ENCODE measurements around the gene ACR. TPM values are rescaled to one million over a fixed set of nuclear protein-coding genes. Genes with fewer than 3 reads are reported as not detected.

ACR gene
- total RNA-seq, 3 donors from 2014 or later, result 0.41 to 1.4 (median 0.43) TPM

DNA sequence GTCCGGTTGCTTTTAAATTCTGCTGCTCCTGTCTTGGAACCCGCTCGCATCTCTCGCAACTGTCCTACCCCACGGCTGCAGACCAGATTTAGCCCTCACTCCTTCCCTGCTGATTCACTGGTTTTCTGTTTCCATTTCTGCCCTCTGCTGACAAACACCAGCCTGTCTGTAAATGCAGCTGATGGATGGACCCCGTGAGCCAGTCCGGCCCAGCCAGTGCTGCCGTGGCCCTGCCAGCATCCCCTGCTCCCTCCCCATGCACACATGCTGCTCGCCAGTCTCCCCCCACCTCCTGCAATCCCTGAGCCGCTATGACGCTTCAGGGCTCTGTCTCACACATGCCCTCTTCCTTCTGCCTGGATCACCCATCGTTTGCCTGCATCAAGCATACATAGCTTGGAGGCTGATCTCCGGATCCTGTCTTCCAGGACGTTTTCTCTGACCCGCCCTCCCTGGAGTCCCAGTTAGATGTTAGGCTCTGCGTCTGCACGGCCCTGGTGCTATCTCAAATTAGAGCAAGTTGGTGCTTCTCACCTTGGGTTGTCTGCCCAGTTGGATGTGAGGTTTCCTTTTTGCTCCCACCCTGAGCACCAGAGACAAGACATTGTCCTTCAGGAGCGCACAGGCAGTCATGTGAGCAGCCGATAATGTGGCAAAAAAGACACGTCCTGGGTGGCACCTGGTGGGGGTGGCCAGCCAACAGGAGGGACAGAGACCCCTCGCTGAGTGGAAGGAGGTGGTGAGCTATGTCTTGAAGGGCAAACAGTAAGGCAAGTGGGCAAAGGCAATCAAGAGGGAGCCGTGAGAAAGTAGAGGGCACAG is 4.3 kb upstream of the ACR start:
- TF ChIP-seq, protein P1, sequence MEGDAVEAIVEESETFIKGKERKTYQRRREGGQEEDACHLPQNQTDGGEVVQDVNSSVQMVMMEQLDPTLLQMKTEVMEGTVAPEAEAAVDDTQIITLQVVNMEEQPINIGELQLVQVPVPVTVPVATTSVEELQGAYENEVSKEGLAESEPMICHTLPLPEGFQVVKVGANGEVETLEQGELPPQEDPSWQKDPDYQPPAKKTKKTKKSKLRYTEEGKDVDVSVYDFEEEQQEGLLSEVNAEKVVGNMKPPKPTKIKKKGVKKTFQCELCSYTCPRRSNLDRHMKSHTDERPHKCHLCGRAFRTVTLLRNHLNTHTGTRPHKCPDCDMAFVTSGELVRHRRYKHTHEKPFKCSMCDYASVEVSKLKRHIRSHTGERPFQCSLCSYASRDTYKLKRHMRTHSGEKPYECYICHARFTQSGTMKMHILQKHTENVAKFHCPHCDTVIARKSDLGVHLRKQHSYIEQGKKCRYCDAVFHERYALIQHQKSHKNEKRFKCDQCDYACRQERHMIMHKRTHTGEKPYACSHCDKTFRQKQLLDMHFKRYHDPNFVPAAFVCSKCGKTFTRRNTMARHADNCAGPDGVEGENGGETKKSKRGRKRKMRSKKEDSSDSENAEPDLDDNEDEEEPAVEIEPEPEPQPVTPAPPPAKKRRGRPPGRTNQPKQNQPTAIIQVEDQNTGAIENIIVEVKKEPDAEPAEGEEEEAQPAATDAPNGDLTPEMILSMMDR (IDR thresholded peaks at IDR 0.05), result no peak
- Histone ChIP-seq H3K9me3 (no peaks in the 10 kb centered on the region), H3K36me3 (ENCODE audit: low read depth) (no peaks in the 10 kb centered on the region), H3K4me1 (ENCODE audit: low read depth) (no peaks in the 10 kb centered on the region), H3K4me3 (no peak overlapping the region)
- intact Hi-C loops (cut with DNase I, micrococcal nuclease), result no loop called here
- no peak for ATAC-seq
- DNase-seq, result peak in 2 of 3 donors; percentile 10 to 17

DNA sequence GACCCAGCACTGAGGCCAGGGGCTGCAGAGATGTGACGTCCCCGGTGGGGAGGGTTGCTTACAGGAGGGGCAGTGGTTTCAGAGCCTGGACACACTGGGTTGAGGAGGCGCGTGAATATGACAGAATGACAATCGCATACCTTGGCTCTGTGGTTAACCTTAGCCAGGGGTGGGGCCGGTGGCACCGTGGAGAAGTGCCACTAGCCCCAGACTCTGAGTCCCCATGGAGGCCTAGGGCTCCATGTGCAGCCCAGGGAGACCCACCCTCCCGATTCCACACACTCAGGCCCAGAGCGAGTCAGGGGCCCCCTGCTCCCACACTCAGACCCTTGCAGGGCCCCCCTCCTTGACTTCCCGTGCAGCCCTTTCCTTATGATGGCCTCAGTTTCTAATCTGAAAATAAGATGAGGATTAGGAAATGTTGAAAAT is 3.6 kb upstream of the ACR start:
- ATAC-seq (no peak), DNase-seq (peak in 1 of 3 donors; percentile 6)
- Histone ChIP-seq H3K9me3 (no peaks in the 10 kb centered on the region), H3K4me3 (no peak overlapping the region), H3K4me1 (ENCODE audit: low read depth) (no peaks in the 10 kb centered on the region), H3K36me3 (ENCODE audit: low read depth) (no peaks in the 10 kb centered on the region)
- intact Hi-C loops (cut with DNase I, micrococcal nuclease), result no loop called here
- TF ChIP-seq, protein P1 (IDR thresholded peaks at IDR 0.05), result no peak

DNA sequence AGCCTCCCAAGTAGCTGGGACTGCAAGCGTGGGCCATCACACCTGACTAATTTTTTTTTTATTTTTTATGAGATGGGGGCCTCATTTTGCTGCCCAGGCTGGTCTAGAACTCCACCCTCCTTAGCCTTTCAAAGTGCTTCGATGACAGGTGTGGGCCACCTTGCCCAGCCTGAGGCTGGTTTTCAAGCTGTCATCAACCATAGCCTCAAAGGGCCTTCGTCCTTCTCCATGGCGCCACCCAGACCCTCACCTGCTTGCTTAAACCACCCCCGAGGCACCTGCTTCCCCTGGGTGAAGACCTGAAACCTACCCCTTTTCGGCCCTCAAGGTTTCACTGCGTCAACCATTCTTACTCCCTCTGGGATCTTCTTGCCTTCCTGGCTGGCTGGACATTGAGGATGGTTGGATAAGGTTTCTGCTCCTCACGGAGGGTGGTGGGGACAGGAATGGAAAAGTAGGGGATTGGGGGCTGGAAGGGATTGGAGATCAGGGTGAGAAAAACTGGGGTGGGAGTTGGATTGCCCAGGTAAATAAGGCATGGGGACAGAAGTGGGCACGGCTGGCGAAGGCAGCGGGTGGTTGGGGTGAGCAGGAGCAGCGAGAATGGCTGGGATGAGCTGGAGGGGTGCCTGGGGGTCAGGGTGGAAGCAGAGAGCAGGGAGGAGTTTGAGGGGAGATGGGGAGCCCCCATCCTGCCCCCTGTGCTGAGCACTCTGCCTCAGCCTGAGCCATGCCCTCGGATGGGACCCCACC is 2.8 kb upstream of the ACR start:
- DNase-seq (peak in 1 of 3 donors; percentile 3), ATAC-seq (no peak)
- Histone ChIP-seq H3K4me3 (no peak overlapping the region), H3K9me3 (no peaks in the 10 kb centered on the region), H3K4me1 (ENCODE audit: low read depth) (no peaks in the 10 kb centered on the region), H3K36me3 (ENCODE audit: low read depth) (no peaks in the 10 kb centered on the region)
- intact Hi-C loops (cut with DNase I, micrococcal nuclease), result no loop called here
- TF ChIP-seq, protein P1 (IDR thresholded peaks at IDR 0.05), result no peak

DNA sequence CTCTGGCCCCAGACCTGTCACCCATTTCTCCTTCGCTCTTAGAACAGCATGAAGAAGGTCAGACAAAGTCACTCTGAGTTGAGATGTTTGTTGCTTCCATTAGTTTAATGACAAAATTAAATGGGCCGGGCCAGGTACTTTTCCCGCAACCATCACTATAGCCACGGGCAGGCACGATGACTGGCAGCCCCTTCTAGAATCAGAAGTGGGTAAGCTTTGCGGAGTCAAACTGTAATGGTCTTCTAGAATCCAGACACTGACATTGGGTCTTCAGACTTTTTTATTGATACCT is 2.3 kb upstream of the ACR start:
- Histone ChIP-seq H3K4me3 (no peak overlapping the region), H3K36me3 (ENCODE audit: low read depth) (no peaks in the 10 kb centered on the region), H3K4me1 (ENCODE audit: low read depth) (no peaks in the 10 kb centered on the region), H3K9me3 (no peaks in the 10 kb centered on the region)
- intact Hi-C loops (cut with DNase I, micrococcal nuclease), result no loop called here
- ATAC-seq (no peak), DNase-seq (no peak)
- TF ChIP-seq, protein P1 (IDR thresholded peaks at IDR 0.05), result no peak

DNA sequence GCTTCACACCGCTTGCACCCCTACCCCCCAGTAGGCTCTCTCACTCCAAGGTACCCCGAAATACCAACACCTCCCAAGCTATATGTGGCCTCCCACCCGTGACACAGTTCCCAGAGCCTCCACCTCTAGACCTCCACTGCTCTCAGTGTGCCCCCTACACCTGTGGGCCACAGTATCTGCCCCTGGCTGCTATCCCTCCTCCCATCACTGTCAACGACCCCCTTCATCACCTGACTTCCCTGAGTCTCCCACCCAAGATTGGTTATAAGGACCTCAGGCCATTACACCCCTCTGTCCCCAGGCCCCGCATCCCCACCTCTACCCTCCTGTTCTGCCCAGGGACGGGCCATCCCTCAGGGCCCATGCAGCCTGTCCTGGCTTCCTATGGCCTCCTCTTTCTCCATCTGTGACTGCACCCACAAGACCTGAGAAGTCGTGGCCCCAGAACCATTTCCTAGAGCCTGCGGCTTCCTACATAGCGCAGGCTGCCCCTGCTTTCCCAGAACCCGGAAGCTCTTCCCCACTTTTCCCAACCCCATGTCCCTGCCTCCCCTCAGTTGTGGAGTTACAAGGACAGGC is 734 bp downstream of the ACR start:
- TF ChIP-seq, protein P1 (IDR thresholded peaks at IDR 0.05), result no peak
- ATAC-seq (no peak), DNase-seq (peak in 1 of 3 donors; percentile 7)
- Histone ChIP-seq H3K4me3 (no peak overlapping the region), H3K9me3 (no peaks in the 10 kb centered on the region), H3K4me1 (ENCODE audit: low read depth) (no peaks in the 10 kb centered on the region), H3K36me3 (ENCODE audit: low read depth) (no peaks in the 10 kb centered on the region)
- intact Hi-C loops (cut with DNase I, micrococcal nuclease), result no loop called here

All from mucosa of descending colon (tissue), 3 donors.